ENCODE results near the gene MRPL14. TPM values are rescaled to one million over a fixed set of nuclear protein-coding genes. Genes with fewer than 3 reads are reported as not detected.

Gene MRPL14
- total and polyA plus RNA-seq, 9 of the 15 experiments (the other 6 are each of a cell fraction or from before 2014, with no cell fraction given), result 126 to 424 (median 165) TPM

- Histone ChIP-seq H3K4me2 (ENCODE audit: insufficient read depth, low read length) (no peak overlapping the region), H3K9me3 (replicated peaks; ENCODE audit: control insufficient read depth, insufficient read depth, low read depth, low read length) (no peaks in the 10 kb centered on the region), H3K4me3 (no peak overlapping the region), H3K79me2 (ENCODE audit: control insufficient read depth, insufficient read depth, low read length) (no peaks in the 10 kb centered on the region), H3K27me3 (ENCODE audit: control insufficient read depth in 2 of 2, insufficient read depth in 2 of 2, low read length in 2 of 2) (no peaks in the 10 kb centered on the region), H4K20me1 (replicated peaks; ENCODE audit: control insufficient read depth, insufficient read depth, low read length) (peaks cover 3% of the 10 kb centered on the region; the same call in 1 of the 2 replicates), H3K27ac (ENCODE audit: extremely low read depth, low read depth, low read length) (no peak overlapping the region), H3K9me1 (ENCODE audit: control insufficient read depth, insufficient read depth, low read length) (no peaks in the 10 kb centered on the region), H2AFZ (ENCODE audit: low read depth, low read length) (no peak overlapping the region), H3K36me3 (ENCODE audit: control insufficient read depth, insufficient read depth, low read length) (peaks cover 40% of the 10 kb centered on the region; the same call in 1 of the 3 replicates), H3K4me1 (replicated peaks in 1 of 2; ENCODE audit: control insufficient read depth in 2 of 2, insufficient read depth in 2 of 2, low read length in 2 of 2) (peaks cover 0 to 28% of the 10 kb centered on the region in 2 experiments; a peak in 3 of 5 replicates), H3K9ac (ENCODE audit: insufficient read depth in 1 of 2, low read depth in 2 of 2, low read length in 2 of 2) (peak overlapping the region in 1 of 2 experiments; percentile 6; a peak in 2 of 4 replicates)
- intact Hi-C loops (cut with micrococcal nuclease) (loop anchor here (5.0 kb wide), 1 partner anchor 37 kb away; no protein-coding TSS in a partner anchor), in situ Hi-C loops (cut with MboI) (loop anchor here (5.0 kb wide), 1 partner anchor 52 kb away; no protein-coding TSS in a partner anchor)
- POLR2A ChIA-PET, result interaction anchor here (0.8 to 1.8 kb wide), 2 partner anchors 8 to 93 kb away, joined by 3 to 6 read pairs; partner anchors contain the start of gene HSP90AB1
- no TSS peak for BruUV-seq (replicated peaks)
- ATAC-seq (no peak), FAIRE-seq (no peak), DNase-seq (ENCODE audit: extremely low read depth in 1 of 4, low spot score in 3 of 4) (no peak)
- no peak for TF ChIP-seq HNRNPL (IDR thresholded peaks at IDR 0.05; ENCODE audit: low read depth, low read length)
- no peak for TF ChIP-seq ZBTB17 (CRISPR knock-in tag; IDR thresholded peaks at IDR 0.05)
- peak; percentile 34; the same call in 1 of the 2 replicates for TF ChIP-seq RBFOX2 (IDR thresholded peaks at IDR 0.05; ENCODE audit: low read depth, low read length)
- CTCF ChIA-PET (ENCODE audit: low intra/inter-chr PET ratio), result no interaction called here
- 85% methylated on average over 12 of the region's 12 CpGs for WGBS (ENCODE audit: insufficient coverage, low coverage, missing lambda C conversion rate)
These were observed 26.8 kb upstream of the MRPL14 start for GRCh38 chr6:44154067-44154466.

- Histone ChIP-seq H3K27me3 (ENCODE audit: control insufficient read depth in 2 of 2, insufficient read depth in 2 of 2, low read length in 2 of 2) (no peaks in the 10 kb centered on the region), H2AFZ (ENCODE audit: low read depth, low read length) (no peak overlapping the region), H3K9ac (ENCODE audit: insufficient read depth in 1 of 2, low read depth in 2 of 2, low read length in 2 of 2) (peak overlapping the region in 1 of 2 experiments; percentile 10; a peak in 1 of 4 replicates), H3K4me2 (ENCODE audit: insufficient read depth, low read length) (no peak overlapping the region), H3K4me3 (no peak overlapping the region), H3K79me2 (ENCODE audit: control insufficient read depth, insufficient read depth, low read length) (no peaks in the 10 kb centered on the region), H3K4me1 (replicated peaks in 1 of 2; ENCODE audit: control insufficient read depth in 2 of 2, insufficient read depth in 2 of 2, low read length in 2 of 2) (peaks cover 0 to 28% of the 10 kb centered on the region in 2 experiments; a peak in 3 of 5 replicates), H4K20me1 (replicated peaks; ENCODE audit: control insufficient read depth, insufficient read depth, low read length) (peaks cover 3% of the 10 kb centered on the region; the same call in 1 of the 2 replicates), H3K9me1 (ENCODE audit: control insufficient read depth, insufficient read depth, low read length) (no peaks in the 10 kb centered on the region), H3K9me3 (replicated peaks; ENCODE audit: control insufficient read depth, insufficient read depth, low read depth, low read length) (no peaks in the 10 kb centered on the region), H3K27ac (ENCODE audit: extremely low read depth, low read depth, low read length) (no peak overlapping the region), H3K36me3 (ENCODE audit: control insufficient read depth, insufficient read depth, low read length) (peaks cover 55% of the 10 kb centered on the region)
- WGBS (ENCODE audit: insufficient coverage, low coverage, missing lambda C conversion rate), result 88% methylated on average over 18 of the region's 19 CpGs
- no peak for TF ChIP-seq ZNF232 (CRISPR knock-in tag; IDR thresholded peaks at IDR 0.05)
- peak; percentile 45 for TF ChIP-seq POLR2G (IDR thresholded peaks at IDR 0.05; ENCODE audit: low read depth, low read length)
- CTCF ChIA-PET (ENCODE audit: low intra/inter-chr PET ratio), result interaction anchor here (1.6 to 2.2 kb wide), 4 partner anchors 53 to 383 kb away, joined by 6 to 15 read pairs (median 10); partner anchors contain the start of gene VEGFA
- no peak for ATAC-seq
- in situ Hi-C loops (cut with MboI), result loop anchor here (5.0 kb wide), 1 partner anchor 50 kb away; no protein-coding TSS in a partner anchor
- FAIRE-seq, result no peak
- no peak for DNase-seq (ENCODE audit: extremely low read depth in 1 of 4, low spot score in 3 of 4)
- no TSS peak for BruUV-seq (replicated peaks)
- POLR2A ChIA-PET, result interaction anchor here (1.8 kb wide), 1 partner anchor 10 kb away, joined by 6 read pairs; no protein-coding TSS in a partner anchor
- intact Hi-C loops (cut with micrococcal nuclease), result loop anchor here (1.0 to 5.0 kb wide), 2 partner anchors 35 to 56 kb away; no protein-coding TSS in a partner anchor
These were observed 25.3 kb upstream of the MRPL14 start for GRCh38 chr6:44152533-44152932.

Data from K562 (cell line).